Measurements from ENCODE around the gene TPCN1.
A peak's percentile ranks its signal among the peaks of the same experiment; 100 is the strongest.

The TPCN1 gene

DNA sequence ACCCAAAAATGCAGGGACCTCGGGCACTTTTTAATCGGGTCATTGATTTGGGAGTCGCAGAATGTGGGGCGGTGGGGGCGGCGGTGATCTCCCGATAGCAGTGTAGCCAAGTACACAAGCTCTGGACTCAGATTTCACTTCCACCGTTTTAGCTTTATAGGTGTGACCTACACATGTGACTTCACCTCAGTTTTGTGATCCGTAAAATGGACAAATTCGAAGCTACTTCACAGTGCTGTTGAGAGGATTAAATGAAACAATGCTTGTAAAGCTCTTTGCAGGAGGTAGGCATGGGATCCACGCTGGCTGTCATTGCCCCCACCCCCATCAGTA, 35.3 kb upstream of the TPCN1 start:
- Histone ChIP-seq H4K20me1 (ENCODE audit: insufficient read depth) (no peaks in the 10 kb centered on the region), H3K79me2 (ENCODE audit: insufficient read depth, low read depth) (peaks cover 30% of the 10 kb centered on the region), H3K4me1 (ENCODE audit: low read depth, poor library complexity, severe bottlenecking) (peaks cover 25% of the 10 kb centered on the region), H2AFZ (ENCODE audit: low read depth) (peak overlapping the region; percentile 71; the same call in 1 of the 2 replicates), H3K4me3 (IDR thresholded peaks at IDR 0.05; ENCODE audit: insufficient read depth, low read depth, low read length) (no peak overlapping the region), H3K27ac (peak overlapping the region; percentile 95), H3K27me3 (ENCODE audit: insufficient read depth, low read depth) (no peaks in the 10 kb centered on the region), H3K36me3 (ENCODE audit: insufficient read depth) (no peaks in the 10 kb centered on the region), H3K4me2 (peak overlapping the region; percentile 51; the same call in 1 of the 2 replicates), H3K9ac (peak overlapping the region; percentile 98)
- TF ChIP-seq CTCF (conservative IDR thresholded peaks at IDR 0.05; ENCODE audit: low read depth, low read length): no peak

DNA sequence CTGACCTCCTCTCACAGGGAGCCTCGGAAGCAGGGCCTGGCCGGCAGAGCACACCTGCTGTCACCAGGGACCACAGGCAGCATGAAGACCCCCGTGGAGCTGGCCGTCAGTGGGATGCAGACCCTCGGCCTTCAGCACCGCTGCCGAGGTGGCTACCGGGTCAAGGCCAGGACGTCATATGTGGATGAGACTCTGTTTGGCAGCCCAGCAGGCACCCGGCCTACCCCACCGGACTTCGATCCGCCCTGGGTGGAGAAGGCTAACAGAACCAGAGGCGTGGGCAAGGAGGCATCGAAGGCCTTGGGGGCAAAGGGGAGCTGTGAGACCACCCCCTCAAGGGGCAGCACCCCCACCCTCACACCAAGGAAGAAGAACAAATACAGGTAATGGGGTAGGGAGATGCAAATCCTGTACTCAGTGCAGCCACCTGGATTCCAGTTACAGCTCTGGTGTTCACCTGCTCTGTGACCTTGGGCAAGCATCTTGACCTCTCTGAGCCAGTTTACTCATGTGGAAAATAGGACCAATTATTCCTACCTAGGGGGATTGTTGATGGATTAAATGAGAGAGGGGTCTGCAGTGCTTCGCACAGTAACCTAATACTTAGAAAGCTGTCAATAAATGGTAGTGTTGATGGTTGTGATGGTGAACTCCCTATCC, 34.5 kb upstream of the TPCN1 start:
- Histone ChIP-seq H3K27ac (no peak overlapping the region), H3K4me3 (IDR thresholded peaks at IDR 0.05; ENCODE audit: insufficient read depth, low read depth, low read length) (no peak overlapping the region), H3K79me2 (ENCODE audit: insufficient read depth, low read depth) (peaks cover 26% of the 10 kb centered on the region), H3K27me3 (ENCODE audit: insufficient read depth, low read depth) (no peaks in the 10 kb centered on the region), H2AFZ (ENCODE audit: low read depth) (no peak overlapping the region), H3K36me3 (ENCODE audit: insufficient read depth) (no peaks in the 10 kb centered on the region), H3K4me2 (peak overlapping the region; percentile 51), H3K4me1 (ENCODE audit: low read depth, poor library complexity, severe bottlenecking) (peaks cover 25% of the 10 kb centered on the region), H3K9ac (no peak overlapping the region), H4K20me1 (ENCODE audit: insufficient read depth) (no peaks in the 10 kb centered on the region)
- no peak for TF ChIP-seq CTCF (conservative IDR thresholded peaks at IDR 0.05; ENCODE audit: low read depth, low read length)

DNA sequence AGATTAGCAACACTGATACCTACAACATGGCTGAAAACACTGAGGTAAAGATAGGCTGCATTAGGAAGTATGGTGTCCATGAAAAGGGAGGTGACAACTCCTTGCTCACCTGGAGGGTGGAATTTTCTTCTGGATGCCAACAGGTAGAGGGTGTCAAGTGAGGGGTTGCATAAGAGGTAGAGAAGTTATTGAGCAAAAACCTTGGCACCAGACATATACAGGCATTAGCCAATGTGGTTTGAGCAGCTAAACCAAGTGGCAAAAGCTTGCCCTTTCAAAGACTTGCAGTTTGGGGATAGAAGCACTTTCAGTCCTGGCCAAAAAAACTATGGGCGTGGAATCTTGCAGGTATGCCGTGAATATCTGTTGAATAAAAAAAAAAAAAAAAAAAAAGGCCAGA, 31.9 kb upstream of the TPCN1 start:
- no peak overlapping the region for H3K4me3 ChIP-seq (IDR thresholded peaks at IDR 0.05; ENCODE audit: insufficient read depth, low read depth, low read length)
- H4K20me1 ChIP-seq (ENCODE audit: insufficient read depth): no peaks in the 10 kb centered on the region
- no peaks in the 10 kb centered on the region for H3K27me3 ChIP-seq (ENCODE audit: insufficient read depth, low read depth)
- H3K27ac ChIP-seq: no peak overlapping the region
- no peaks in the 10 kb centered on the region for H3K36me3 ChIP-seq (ENCODE audit: insufficient read depth)
- H3K4me1 ChIP-seq (ENCODE audit: low read depth, poor library complexity, severe bottlenecking): peaks cover 16% of the 10 kb centered on the region
- no peak for TF ChIP-seq CTCF (conservative IDR thresholded peaks at IDR 0.05; ENCODE audit: low read depth, low read length)
- H3K4me2 ChIP-seq: no peak overlapping the region
- peaks cover under 1% of the 10 kb centered on the region for H3K79me2 ChIP-seq (ENCODE audit: insufficient read depth, low read depth)
- no peak overlapping the region for H3K9ac ChIP-seq
- no peak overlapping the region for H2AFZ ChIP-seq (ENCODE audit: low read depth)

DNA sequence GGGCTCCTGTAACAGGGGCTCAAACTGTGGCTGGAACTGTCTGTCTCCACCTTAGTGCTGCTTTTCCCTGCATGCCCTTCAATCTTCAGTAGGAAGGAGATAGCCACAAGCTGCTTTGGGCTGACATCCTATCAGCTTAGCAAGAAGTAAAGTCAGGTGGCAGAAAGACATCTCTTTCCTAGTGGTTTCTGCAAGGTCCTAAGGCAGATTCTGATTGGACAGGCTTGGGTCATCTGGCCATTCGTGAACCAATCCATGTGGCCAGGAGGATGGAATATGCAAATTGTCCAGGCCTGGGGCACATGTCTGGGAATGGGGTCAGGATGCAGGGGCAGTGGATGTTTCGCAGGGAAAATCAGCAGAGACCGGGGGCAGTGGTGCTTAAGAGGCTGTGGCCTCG, 30.5 kb upstream of the TPCN1 start:
- Histone ChIP-seq H3K79me2 (ENCODE audit: insufficient read depth, low read depth) (no peaks in the 10 kb centered on the region), H3K4me2 (no peak overlapping the region), H3K36me3 (ENCODE audit: insufficient read depth) (no peaks in the 10 kb centered on the region), H3K9ac (no peak overlapping the region), H2AFZ (ENCODE audit: low read depth) (no peak overlapping the region), H3K27me3 (ENCODE audit: insufficient read depth, low read depth) (no peaks in the 10 kb centered on the region), H3K4me3 (IDR thresholded peaks at IDR 0.05; ENCODE audit: insufficient read depth, low read depth, low read length) (no peak overlapping the region), H3K4me1 (ENCODE audit: low read depth, poor library complexity, severe bottlenecking) (peaks cover 16% of the 10 kb centered on the region), H3K27ac (no peak overlapping the region), H4K20me1 (ENCODE audit: insufficient read depth) (no peaks in the 10 kb centered on the region)
- no peak for TF ChIP-seq CTCF (conservative IDR thresholded peaks at IDR 0.05; ENCODE audit: low read depth, low read length)

All from KMS-11 (cell line).